Panc1 (cell line): ENCODE results near the gene MACF1. TPM values are rescaled to one million over a fixed set of nuclear protein-coding genes. Genes with fewer than 3 reads are reported as not detected.

Experiments
- ATAC-seq: fragments of 200-7000 bp; cut with Tn5 transposase; 2 replicates; pipeline ENCODE4 v1.9.1; 2020; ENCODE audit warnings: mild to moderate bottlenecking, moderate library complexity
- BruUV-seq: library from RNA; stranded (reverse); fragments of 400-500 nt; replicated peaks from 2 replicates; lab custom pipeline; 2021; lab: Mats Ljungman, UMichigan
- CTCF ChIA-PET: fragments of 300-600 bp; sonication (Branson Sonifier 250); formaldehyde crosslinking; loops from one replicate; lab custom pipeline; 2022; ENCODE audit warnings: antibody characterized with exemption; lab: Charles Lee
- POLR2A ChIA-PET: fragments of 300-600 bp; sonication (Branson Sonifier 250); formaldehyde crosslinking; loops from one replicate; lab custom pipeline; 2022; ENCODE audit warnings: antibody characterized with exemption; lab: Charles Lee
- DNase-seq: peaks from one replicate; pipeline ENCODE4 v3.0.0-alpha.2; 2010; ENCODE audit warnings: low read depth, low spot score
- H3K27ac ChIP-seq: 2 replicates; pipeline ENCODE4 v1.5.1; 2011; ENCODE audit warnings: mild to moderate bottlenecking, low read length, inconsistent platforms
- H3K27me3 ChIP-seq: fragments of 200-500 bp; sonication (Bioruptor generic); 2 replicates; pipeline ENCODE4 v1.6.0; 2014; ENCODE audit warnings: low read length, inconsistent platforms; ENCODE audit not compliant: control insufficient read depth, insufficient read depth
- H3K36me3 ChIP-seq: fragments of 200-500 bp; sonication (Bioruptor generic); 2 replicates; pipeline ENCODE4 v1.5.1; 2014; ENCODE audit warnings: inconsistent platforms, mild to moderate bottlenecking, low read length, moderate library complexity; ENCODE audit not compliant: control insufficient read depth, insufficient read depth
- H3K4me1 ChIP-seq: 2 replicates; pipeline ENCODE4 v1.5.1; 2011; ENCODE audit warnings: inconsistent platforms, mild to moderate bottlenecking, low read length, moderate library complexity; ENCODE audit not compliant: control insufficient read depth, insufficient read depth
- H3K4me3 ChIP-seq, 2 experiments: 2 replicates each; pipeline ENCODE4 v1.5.1; 2011 to 2012; ENCODE audit warnings: low read depth in 2 of 2, low read length in 2 of 2, mild to moderate bottlenecking in 2 of 2, inconsistent platforms in 1 of 2, moderate library complexity in 1 of 2
- H3K9me3 ChIP-seq: fragments of 200-500 bp; sonication (Bioruptor generic); 2 replicates; pipeline ENCODE4 v1.5.1; 2014; ENCODE audit warnings: low read depth, mild to moderate bottlenecking, inconsistent platforms, low read length, moderate library complexity; ENCODE audit not compliant: control insufficient read depth, insufficient read depth
- CTCF ChIP-seq: fragments of 450-650 bp; IDR thresholded peaks from 2 replicates; pipeline ENCODE4 v1.5.1; 2017; ENCODE audit warnings: mild to moderate bottlenecking
- POLR2AphosphoS5 ChIP-seq: IDR thresholded peaks from 2 replicates; pipeline ENCODE4 v1.6.1; 2012; ENCODE audit warnings: mild to moderate bottlenecking, low read depth, low read length, moderate library complexity
- REST ChIP-seq, 2 experiments: IDR thresholded peaks; 2 replicates each; pipeline ENCODE4 v1.6.1; 2011 to 2012; ENCODE audit warnings: low read depth in 2 of 2, control low read depth in 1 of 2, low read length in 1 of 2, mild to moderate bottlenecking in 1 of 2, moderate library complexity in 1 of 2; ENCODE audit not compliant: insufficient read depth in 1 of 2
- SIN3A ChIP-seq: IDR thresholded peaks from 2 replicates; pipeline ENCODE4 v1.6.1; 2012; ENCODE audit warnings: low read depth, mild to moderate bottlenecking, low read length, moderate library complexity, borderline replicate concordance; ENCODE audit not compliant: insufficient read depth
- TCF7L2 ChIP-seq: IDR thresholded peaks from 2 replicates; pipeline ENCODE4 v1.6.1; 2011; ENCODE audit warnings: mild to moderate bottlenecking, low read depth, low read length, inconsistent platforms
- in situ Hi-C: cut with HindIII; loops from 2 replicates; pipeline ENCODE4 v1.10.0; 2016; ENCODE audit warnings: low sequenced_read_pairs, low pct_unique_long_range_greater_than_20kb
- intact Hi-C: fragments of 100-400 bp; cut with micrococcal nuclease; formaldehyde crosslinking; loops from one replicate; pipeline ENCODE4 v1.10.0; 2022; ENCODE audit not compliant: unreplicated experiment
- total RNA-seq: library from RNA; stranded (reverse); gene quantifications from one replicate; pipeline ENCODE4 v1.2.1, GENCODE V29; 2021; ENCODE audit not compliant: unreplicated experiment

MACF1 gene
- total RNA-seq, 1 experiment from 2014 or later: 413 TPM

DNA sequence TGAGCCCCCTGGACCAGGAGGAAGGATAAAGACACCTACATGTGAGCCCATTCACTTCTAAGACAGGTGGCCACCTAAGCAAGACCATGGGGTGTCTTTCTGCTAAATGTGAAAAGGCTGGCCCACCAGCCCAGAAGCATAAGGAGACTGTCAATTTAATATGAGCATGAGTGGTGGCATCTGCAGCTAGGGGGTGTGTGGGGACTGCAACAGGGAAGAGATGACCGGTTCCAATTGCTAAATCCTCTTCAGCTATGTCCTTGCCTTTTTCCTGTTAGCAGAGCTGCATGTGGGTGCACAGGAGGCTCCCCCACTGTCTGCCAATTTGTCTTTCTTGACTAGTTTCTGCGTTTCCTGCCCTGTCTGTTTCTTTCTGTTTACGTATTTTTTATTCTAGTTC, 264.7 kb downstream of the MACF1 start:
- Histone ChIP-seq H3K27ac (no peak overlapping the region), H3K27me3 (no peaks in the 10 kb centered on the region), H3K4me3 (no peak overlapping the region), H3K4me1 (no peaks in the 10 kb centered on the region), H3K36me3 (peaks cover 62% of the 10 kb centered on the region), H3K9me3 (no peaks in the 10 kb centered on the region)
- BruUV-seq: no TSS peak
- in situ Hi-C loops: no loop called here
- no peak for DNase-seq
- intact Hi-C loops: no loop called here
- ChIA-PET CTCF (no interaction called here), POLR2A (interaction anchor here (0.5 to 0.6 kb wide), 2 partner anchors 14 to 76 kb away, joined by 3 to 4 read pairs; no protein-coding TSS in a partner anchor)
- TF ChIP-seq TCF7L2: no peak
- TF ChIP-seq SIN3A: no peak
- no peak for TF ChIP-seq REST (IDR thresholded peaks at IDR 0.05; ENCODE audit: insufficient read depth in 1 of 2, low read depth in 2 of 2, low read length in 1 of 2)
- no peak for TF ChIP-seq CTCF
- no peak for TF ChIP-seq POLR2AphosphoS5
- ATAC-seq: peak; percentile 46; the same call in 1 of the 2 replicates

- DNase-seq (no peak), ATAC-seq (no peak)
- Histone ChIP-seq H3K27me3 (no peaks in the 10 kb centered on the region), H3K9me3 (no peaks in the 10 kb centered on the region), H3K27ac (no peak overlapping the region), H3K4me1 (no peaks in the 10 kb centered on the region), H3K36me3 (peaks cover 60% of the 10 kb centered on the region), H3K4me3 (no peak overlapping the region)
- in situ Hi-C loops (no loop called here), intact Hi-C loops (no loop called here)
- TF ChIP-seq TCF7L2 (no peak), POLR2AphosphoS5 (no peak), REST (IDR thresholded peaks at IDR 0.05; ENCODE audit: insufficient read depth in 1 of 2, low read depth in 2 of 2, low read length in 1 of 2) (no peak), SIN3A (no peak), CTCF (no peak)
- ChIA-PET POLR2A (interaction anchor here (0.6 kb wide), 1 partner anchor 311 kb away, joined by 3 read pairs; no protein-coding TSS in a partner anchor), CTCF (interaction anchor here (0.6 kb wide), 1 partner anchor 489 kb away, joined by 3 read pairs; no protein-coding TSS in a partner anchor)
- BruUV-seq: no TSS peak
These were observed 265.5 kb downstream of the MACF1 start for GRCh38 chr1:39470040-39470439.
